Measurements from ENCODE around the gene RPL7L1.
"Not testable (repeated sequence)": the region's sequence is repeated elsewhere in the genome, so short reads cannot be mapped to it uniquely, and the experiment has no call there.

The RPL7L1 gene

GRCh38 chr6:42879372-42880239 lies at the start of gene RPL7L1:
Gene RPL7L1, plus strand, starts transcription at chr6:42879616. Its CDS starts 295 bp downstream, at chr6:42879911.
- DNase-seq: peak; percentile 90

- DNase-seq: no peak
These were observed 48.2 kb upstream of the RPL7L1 start for GRCh38 chr6:42831237-42831636.

- DNase-seq: no peak
These were observed 45.4 kb upstream of the RPL7L1 start for GRCh38 chr6:42834056-42834455.

- DNase-seq: no peak
These were observed 37.4 kb upstream of the RPL7L1 start for GRCh38 chr6:42841844-42842584.

GRCh38 chr6:42845327-42845694 lies 34.1 kb upstream of the RPL7L1 start:
- no peak for DNase-seq

GRCh38 chr6:42846505-42846904 lies 32.9 kb upstream of the RPL7L1 start:
- no peak for DNase-seq

GRCh38 chr6:42848700-42849099 lies 30.7 kb upstream of the RPL7L1 start:
- DNase-seq: no peak

- no peak for DNase-seq
These were observed 27.8 kb upstream of the RPL7L1 start for GRCh38 chr6:42851599-42851998.

GRCh38 chr6:42860036-42860435 lies 19.4 kb upstream of the RPL7L1 start:
- DNase-seq: no peak

- DNase-seq: no peak
These were observed 18.9 kb upstream of the RPL7L1 start for GRCh38 chr6:42860481-42860880.

- no peak for DNase-seq
These were observed 14.8 kb upstream of the RPL7L1 start for GRCh38 chr6:42864602-42865001.

- DNase-seq: no peak
These were observed 9.1 kb upstream of the RPL7L1 start for GRCh38 chr6:42870145-42870936.

- DNase-seq: no peak
These were observed 7.7 kb upstream of the RPL7L1 start for GRCh38 chr6:42871711-42872110.

- DNase-seq: no peak
These were observed 6.1 kb upstream of the RPL7L1 start for GRCh38 chr6:42873313-42873712.

GRCh38 chr6:42877695-42878094 lies 1.7 kb upstream of the RPL7L1 start:
- no peak for DNase-seq

- DNase-seq: not testable (repeated sequence)
These were observed 913 bp downstream of the RPL7L1 start for GRCh38 chr6:42880240-42880817.

- not testable (repeated sequence) for DNase-seq
These were observed 1.5 kb downstream of the RPL7L1 start for GRCh38 chr6:42880871-42881270.

GRCh38 chr6:42885702-42886101 lies 6.3 kb downstream of the RPL7L1 start:
- DNase-seq: no peak

- DNase-seq: not testable (repeated sequence)
These were observed 8.8 kb downstream of the RPL7L1 start for GRCh38 chr6:42888201-42888600.

GRCh38 chr6:42889815-42890214 lies 10.4 kb downstream of the RPL7L1 start:
- DNase-seq: no peak

GRCh38 chr6:42890311-42891198 lies 11.1 kb downstream of the RPL7L1 start:
- peak; percentile 95 for DNase-seq

GRCh38 chr6:42891199-42891722 lies 11.8 kb downstream of the RPL7L1 start:
- no peak for DNase-seq
